GM12874 (cell line): ENCODE results near the gene POLN.

Experiments used
- TF ChIP-seq, protein P1 (sequence below): IDR thresholded peaks from 2 replicates; pipeline ENCODE4 v1.5.1; 2011; ENCODE audit warnings: low read depth, mild to moderate bottlenecking, control low read depth, low read length, moderate library complexity; ENCODE audit not compliant: insufficient read depth

The POLN gene

DNA sequence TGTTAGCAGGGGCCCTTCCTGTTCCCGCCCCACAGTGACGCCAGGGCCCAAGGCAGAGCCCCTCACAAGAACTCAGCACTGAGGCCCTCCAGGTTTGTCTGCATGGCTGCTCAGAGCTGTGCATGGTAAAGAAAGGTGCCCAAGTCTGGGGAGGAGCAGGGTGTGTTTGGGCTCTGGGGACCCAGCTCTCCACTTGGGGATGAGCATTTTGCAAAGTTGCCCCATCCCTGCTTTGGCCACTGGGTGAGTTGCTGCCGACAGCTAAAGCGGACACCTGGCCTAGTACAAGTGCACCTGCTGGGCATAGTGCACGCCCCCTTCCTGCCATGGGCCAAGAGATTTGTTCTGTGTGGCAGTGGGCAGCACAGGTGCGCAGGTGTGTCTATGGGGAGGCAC lies 22.0 kb upstream of the POLN start:
- TF ChIP-seq, protein P1, sequence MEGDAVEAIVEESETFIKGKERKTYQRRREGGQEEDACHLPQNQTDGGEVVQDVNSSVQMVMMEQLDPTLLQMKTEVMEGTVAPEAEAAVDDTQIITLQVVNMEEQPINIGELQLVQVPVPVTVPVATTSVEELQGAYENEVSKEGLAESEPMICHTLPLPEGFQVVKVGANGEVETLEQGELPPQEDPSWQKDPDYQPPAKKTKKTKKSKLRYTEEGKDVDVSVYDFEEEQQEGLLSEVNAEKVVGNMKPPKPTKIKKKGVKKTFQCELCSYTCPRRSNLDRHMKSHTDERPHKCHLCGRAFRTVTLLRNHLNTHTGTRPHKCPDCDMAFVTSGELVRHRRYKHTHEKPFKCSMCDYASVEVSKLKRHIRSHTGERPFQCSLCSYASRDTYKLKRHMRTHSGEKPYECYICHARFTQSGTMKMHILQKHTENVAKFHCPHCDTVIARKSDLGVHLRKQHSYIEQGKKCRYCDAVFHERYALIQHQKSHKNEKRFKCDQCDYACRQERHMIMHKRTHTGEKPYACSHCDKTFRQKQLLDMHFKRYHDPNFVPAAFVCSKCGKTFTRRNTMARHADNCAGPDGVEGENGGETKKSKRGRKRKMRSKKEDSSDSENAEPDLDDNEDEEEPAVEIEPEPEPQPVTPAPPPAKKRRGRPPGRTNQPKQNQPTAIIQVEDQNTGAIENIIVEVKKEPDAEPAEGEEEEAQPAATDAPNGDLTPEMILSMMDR: no peak

DNA sequence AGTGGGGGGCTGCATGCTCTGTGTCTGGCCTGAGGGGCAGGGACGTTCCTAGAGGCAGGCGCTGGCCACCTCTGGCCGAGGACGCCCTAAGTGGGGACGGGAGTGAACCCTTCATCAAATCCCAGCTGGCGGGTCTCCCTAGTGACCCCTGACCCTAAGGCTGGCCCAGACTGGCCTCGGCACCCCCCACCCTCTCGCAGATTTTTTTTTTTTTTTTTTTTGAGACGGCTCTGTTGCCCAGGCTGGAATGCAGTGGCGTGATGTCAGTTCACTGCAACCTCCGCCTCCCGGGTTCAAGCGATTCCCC lies 21.0 kb upstream of the POLN start:
- TF ChIP-seq, protein P1: no peak

DNA sequence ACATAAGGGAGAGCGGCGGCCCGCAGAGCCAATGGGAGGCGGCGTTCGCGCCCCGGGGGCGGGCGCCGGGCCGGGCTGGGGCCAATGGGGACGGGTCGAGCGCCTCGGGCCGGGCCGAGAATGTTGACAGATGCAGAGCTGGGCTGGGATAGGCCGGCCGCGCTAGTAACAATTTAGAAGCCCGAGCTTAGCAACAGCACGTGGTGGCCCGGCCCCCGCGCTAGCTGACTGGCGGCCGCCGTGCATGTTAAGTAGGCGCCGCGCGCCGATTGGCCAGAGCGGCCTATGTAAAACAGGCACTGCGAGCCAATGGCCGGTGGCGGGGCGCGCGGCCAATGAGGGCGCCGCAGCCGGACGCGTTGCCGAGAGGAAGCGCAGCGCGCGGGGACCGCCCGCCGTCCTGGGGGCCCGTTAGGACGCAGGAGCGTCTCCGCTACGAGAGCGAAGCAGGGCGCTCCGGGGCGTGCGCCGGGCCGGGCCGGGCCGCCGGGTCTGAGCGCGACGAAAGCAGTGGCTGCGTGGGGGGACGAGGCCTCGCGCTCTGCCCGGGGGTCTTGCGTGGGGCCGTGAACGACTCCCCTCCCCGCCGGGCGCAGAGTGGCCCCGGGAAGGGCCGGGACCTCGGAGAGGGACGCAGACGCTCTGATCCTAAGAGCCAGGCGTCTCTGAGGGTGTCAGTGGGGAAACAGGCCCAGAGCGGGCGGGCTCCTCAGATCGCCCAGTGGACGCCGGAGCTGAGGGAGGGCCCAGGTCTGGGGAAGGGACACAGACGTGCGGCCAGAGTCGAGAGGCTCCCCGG lies 20.4 kb upstream of the POLN start:
- TF ChIP-seq, protein P1: no peak

DNA sequence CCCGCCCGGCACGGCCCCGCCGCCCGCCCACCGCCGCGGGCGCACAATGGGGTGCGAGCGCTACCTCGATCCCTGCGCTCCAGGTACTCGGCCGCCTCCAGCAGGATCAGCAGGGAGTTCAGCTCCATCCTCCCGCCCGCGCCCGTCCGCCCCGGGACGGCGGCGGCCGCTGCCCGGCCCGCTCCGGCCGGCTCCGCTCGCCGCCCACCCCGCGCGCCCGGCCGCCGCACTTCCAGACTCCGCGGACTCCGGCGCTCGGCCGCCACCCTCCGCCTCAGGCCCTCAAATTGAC lies 19.9 kb upstream of the POLN start, which contains the start of gene MXD4:
TSS of gene MXD4 (minus strand) at position 257 of the 292 bp plus-strand sequence. CDS start at position 128, 129 bp downstream.
- TF ChIP-seq, protein P1: no peak

DNA sequence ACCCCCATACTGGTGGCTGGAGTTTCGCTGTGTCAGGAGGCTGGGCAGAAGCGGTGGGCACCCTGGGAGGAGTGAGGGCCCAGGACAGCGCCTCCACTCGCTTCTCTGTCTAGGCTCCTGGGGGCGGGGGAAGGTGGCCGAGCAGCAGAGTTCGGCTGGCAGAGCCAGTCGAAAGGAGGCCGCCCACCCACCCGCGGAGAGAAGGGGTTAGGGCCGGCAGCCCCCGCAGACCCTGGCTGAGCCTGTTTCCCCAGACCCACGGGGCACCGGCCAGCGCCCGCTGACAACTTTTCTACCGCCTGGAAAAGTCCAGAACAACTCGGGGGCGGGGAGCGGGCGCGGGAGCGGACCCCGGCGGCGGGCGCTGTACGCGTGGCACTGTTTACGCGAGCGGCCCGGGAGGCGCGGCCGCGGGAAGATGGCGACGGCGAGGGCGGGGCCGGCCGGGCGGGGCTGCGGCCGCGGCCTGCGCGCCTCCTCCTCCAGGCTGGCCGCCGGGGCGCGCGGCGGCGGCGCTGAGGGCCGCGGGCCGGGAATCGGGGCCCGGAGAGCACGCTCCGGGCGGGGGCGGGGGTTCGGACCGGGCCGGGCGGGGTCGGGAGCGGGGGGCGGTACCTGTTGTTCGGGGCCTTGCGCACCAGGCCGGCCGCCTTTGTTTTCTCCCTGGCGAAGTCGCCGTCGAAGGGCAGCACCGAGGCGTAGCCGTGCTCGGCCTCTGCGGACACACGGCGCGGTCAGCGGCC lies 19.4 kb upstream of the POLN start:
- TF ChIP-seq, protein P1: no peak

DNA sequence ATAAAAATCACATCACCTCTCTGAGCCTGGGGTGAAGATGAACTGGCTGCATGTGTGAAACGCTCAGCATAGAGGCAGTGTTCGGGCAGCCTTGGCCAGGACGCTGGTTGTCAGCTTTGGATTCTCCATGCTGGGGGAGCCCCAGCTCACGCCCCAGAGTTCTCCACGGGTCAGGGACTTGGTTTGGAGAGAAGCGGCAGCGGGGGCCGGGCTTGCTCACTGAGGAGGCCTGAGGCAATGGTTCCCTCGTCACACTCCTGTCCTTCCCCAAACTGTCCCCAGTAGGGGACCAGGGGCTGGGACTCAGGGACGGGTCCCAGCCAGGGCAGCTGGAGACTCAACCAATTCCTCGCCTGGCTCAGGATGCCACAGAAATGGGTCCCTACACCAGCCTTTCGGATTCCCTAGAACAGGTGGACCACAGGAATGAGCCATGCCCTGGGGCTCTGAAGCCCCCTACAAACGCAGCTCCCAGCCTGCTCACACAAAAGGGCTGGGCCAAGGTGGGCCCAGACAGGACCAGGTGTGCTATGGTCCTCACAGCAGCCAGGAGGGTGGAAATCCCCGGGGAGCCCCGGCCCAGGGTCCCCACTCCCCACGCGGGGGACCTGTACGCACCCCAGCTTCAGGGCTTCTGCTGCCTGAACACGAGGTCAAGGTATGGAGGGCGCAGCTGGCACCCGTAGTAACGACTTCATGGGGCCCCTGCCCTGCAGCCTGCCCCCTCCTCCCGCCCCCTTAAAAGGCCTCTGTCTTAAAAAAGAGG lies 18.6 kb upstream of the POLN start:
- TF ChIP-seq, protein P1: no peak
